C1 segment of cervical spinal cord (tissue), 14 donors: ENCODE data around the gene DOCK10.
"Not testable (repeated sequence)": the region's sequence is repeated elsewhere in the genome, so short reads cannot be mapped to it uniquely, and the experiment has no call there.

Experiments used
- DNase-seq, 14 donors: peaks; one replicate each; lab custom pipeline; 2025; lab: John Stamatoyannopoulos, UW

DOCK10 gene

DNA sequence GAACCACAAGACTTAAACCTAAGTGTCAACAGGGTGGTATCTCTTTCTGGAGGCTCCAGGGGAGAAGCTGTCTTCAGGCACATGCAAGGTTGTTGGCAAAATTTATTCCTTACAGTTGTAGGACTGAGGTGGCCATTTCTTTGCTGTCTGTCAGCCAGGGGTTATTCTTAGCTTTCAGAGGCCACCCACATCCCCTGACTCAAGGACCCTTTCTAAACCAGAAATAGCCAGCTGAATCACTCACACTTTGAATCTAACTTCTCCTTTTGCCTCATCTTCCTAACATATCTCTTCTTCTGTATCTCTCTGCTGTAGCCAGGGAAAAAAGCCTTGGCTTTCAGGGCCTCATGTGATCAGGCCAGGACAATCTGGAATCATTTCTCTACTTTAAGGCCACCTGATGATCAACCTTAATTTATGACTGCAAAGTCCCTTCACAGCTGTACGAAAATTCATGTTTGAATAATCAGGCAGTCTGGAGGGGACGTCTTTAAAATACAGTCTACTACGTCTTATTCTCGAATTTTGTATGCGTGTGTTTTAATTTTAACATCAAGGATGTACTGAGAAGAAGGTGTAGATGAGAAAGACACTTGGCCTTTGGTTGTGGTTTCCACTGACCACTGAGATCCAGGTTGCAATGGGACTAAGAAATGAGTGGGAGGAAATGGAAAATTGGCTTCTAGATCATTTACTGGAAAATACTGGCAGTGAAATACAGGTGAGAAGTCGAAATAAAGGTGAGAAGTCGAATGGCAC is 90.4 kb downstream of the DOCK10 start:
- DNase-seq: no peak

DNA sequence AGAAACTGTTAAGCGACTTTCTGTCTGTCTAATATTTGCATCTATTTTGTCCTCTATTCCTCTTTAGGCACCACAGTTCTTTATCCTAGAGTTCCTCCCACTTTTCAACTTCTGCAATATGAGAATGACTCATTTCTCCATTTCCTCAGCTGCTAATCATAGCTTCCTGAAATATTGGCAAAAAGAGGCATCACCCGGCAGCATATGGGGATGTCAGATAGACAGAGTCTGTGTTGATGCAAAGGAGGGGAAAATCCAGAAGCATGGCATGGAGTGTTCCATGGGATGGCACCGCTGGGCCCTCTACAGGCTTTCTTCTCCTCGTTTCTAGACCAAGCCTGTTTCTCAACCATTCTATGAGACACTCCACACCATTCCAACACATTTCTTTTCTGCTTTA is 93.4 kb downstream of the DOCK10 start:
- no peak for DNase-seq

DNA sequence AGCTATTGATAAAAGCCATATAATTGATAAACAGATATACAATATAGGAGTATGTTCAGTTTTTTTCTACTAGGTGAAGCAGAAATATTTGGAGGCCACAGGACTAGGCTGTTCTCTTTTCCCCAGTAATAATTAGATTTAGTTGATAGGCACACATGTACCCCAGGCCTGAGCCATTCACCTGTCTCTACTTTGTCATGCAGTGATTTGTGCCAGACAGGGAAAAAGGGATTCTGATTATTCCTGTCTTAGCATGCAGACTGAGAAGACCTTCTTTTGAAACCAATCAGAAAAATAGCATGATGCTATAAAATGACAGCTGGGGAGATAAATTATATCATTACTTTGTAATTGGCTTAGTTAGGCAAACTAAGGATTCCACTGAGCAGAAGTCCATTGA is 94.3 kb downstream of the DOCK10 start:
- no peak for DNase-seq

GRCh38 chr2:224947566-224947965 is 94.7 kb downstream of the DOCK10 start:
- no peak for DNase-seq

DNA sequence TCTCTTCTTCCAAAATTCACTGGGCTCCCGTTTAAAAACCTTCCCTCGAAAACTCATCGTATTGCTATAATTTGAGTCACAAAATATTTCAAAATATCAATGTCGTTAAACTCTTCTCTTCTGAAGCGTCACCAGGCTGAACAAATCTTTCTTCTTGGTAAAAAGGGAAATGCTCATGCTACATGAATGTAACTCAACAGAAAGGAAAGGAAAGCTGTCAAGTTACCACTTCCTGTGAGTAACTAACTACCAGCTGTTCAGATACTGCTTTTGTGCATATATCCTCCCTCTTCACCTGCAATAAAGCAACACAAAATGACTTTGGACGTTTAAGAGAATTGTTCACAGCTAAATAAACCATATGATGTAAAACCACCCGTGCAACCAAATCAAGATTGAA is 95.4 kb downstream of the DOCK10 start:
- no peak for DNase-seq

- no peak for DNase-seq
Observed at GRCh38 chr2:224944707-224945547, 97.3 kb downstream of the DOCK10 start.

DNA sequence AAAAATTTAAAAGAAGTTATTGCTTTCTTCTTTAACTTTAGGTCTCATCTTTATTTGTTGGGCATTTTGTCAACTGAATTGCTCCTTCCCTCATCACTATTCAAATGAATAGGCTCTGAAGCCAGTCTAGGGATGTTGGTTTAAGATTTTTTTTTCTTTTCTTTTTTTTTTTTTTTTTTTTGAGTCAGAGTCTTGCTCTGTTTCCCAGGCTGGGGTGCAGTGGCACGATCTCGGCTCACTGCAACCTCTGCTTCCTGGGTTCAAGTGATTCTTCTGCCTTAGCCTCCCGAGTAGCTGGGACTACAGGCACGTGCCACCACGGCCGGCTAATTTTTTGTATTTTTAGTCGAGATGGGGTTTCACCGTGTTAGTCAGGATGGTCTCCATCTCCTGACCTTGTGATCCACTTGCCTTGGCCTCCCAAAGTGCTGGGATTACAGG is 98.6 kb downstream of the DOCK10 start:
- DNase-seq: not testable (repeated sequence)

DNA sequence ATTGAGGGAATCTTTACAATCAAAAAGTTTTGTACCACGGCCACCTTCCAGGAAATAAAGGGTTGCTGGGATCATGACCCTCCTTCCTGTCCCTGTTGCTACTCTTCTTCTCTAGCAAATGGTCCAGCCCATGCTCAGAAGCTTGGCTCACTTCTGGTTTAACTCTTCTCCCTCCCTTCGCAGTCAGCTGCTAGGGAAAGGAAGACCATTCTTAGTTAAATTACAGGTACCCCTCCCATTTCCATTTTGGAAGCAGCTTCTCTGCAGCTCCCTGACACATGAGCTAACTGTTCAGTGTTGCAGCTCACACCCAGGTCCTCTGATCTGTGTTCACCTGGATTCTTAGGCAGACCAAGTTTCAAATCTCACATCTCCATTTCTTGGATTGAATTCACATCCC is 100.3 kb downstream of the DOCK10 start:
- DNase-seq: no peak

GRCh38 chr2:224940618-224941017 is 101.7 kb downstream of the DOCK10 start:
- no peak for DNase-seq

GRCh38 chr2:224938651-224939182 is 103.6 kb downstream of the DOCK10 start:
- DNase-seq: no peak

DNA sequence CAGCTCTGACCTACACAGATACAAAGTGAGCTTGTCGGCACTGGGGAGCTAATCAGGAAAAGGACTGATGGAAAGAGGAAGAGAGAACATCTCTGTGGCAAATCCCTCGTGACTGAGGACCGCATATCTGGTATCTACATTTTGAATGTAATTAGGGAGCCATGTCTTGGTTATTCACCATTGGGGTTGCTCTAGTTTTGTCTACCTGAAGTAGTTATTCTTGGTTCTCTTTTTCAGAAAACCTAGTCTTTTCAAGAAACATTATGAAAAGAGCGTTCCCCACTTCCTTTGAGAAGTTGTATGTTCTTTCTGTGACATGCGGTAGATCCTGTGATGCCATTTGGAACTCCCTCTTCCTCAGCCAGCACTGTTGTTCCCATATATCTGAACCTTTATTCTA is 104.4 kb downstream of the DOCK10 start:
- DNase-seq: no peak

DNA sequence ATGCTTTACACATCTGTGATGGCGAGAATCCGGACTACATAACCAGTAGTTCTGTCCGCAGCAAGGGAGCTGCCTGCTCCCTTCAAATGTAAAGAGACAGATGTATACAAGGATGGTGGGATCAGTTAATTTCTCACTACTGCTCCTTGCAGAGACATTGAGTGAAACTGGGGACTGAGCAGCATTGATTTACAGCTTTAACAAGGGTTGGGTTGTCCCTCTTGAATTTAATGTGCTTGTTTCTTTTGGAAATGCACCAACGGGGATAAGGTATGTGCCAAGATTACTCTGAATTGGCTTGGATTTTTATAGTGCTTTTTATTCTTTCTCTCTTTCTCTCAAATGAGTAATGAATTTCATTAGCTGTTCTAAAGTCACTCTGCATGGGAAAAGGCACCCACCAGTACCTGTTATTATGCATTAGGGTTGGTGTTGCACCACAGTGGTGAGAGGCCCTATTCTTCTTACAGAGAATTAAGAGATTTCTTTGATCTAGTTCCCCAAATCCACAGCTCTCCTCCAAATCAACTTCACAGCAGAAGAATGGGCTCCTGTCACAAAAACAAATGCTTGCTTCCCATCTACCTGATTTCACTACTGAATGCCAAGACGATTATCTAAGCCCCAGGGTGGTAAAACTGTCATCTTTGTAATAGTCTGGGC is 107.6 kb downstream of the DOCK10 start:
- DNase-seq: no peak

- no peak for DNase-seq
Observed at GRCh38 chr2:224933431-224933830, 108.8 kb downstream of the DOCK10 start.

- no peak for DNase-seq
Observed at GRCh38 chr2:224932522-224932921, 109.7 kb downstream of the DOCK10 start.

DNA sequence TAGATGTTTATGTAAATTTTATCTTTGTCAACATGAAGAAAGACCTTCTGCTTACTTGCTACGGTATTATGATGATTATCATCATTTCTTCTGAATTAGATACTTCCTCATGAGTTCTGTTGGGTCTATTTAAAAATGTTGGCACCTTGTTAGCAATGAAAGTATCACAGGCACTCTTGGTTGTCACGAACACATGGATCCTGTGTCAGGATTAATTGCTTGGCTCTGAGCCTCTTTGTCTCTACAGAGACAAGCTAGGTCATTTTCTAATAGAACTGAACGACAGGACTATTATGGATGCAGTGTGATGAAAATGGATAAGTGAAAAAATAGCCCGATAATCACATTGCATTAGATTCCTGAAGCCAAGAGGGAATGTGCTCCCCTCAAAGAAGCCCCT is 110.3 kb downstream of the DOCK10 start:
- DNase-seq: no peak

- no peak for DNase-seq
Observed at GRCh38 chr2:224930990-224931389, 111.3 kb downstream of the DOCK10 start.

GRCh38 chr2:224930124-224930523 is 112.1 kb downstream of the DOCK10 start:
- DNase-seq: no peak

GRCh38 chr2:224929512-224929911 is 112.8 kb downstream of the DOCK10 start:
- DNase-seq: no peak

DNA sequence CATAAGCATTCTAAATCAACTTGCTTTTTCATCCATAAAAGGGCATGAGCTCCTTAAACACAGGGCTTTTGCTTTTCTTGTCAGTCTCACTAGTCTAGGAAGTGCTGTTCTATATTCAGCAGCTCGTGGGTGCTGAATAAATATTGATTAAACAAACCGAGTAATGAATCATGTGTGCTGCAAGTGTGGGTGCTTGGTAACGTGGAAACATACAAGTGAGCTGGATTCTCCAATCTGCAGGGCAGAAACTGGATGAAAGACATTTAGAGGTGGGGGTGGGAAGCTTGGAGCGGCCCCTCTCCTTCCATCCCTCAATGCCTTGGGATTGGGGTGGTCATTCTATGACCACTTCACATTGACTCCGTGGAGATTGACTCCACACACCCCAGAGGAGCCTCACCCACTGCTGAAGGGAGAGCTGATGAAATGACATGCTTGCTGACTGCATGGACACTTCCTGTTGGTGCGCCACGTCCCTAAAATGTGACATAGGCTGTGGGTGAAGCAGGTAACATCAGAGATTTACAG is 114.6 kb downstream of the DOCK10 start:
- no peak for DNase-seq

DNA sequence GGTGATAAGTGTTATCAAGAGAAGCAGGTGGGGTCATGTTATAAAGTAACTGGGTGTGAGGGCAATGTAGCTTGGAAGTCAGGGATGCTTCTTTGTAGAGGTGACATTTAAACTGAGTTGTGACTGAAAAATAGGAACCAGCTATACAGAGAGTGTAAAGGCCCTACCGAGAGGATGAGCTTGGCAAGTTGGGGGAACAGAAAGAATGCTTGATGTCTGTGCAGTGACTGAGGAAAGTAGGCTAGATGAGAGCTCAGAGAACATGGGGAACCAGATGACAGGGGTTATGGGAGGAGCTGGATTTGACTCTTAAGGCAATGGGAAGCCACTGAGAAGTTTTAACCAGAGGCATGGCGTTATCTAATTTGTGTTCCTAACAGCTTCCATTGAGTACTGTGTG is 115.3 kb downstream of the DOCK10 start:
- no peak for DNase-seq

- DNase-seq: no peak
Observed at GRCh38 chr2:224925810-224926100, 116.5 kb downstream of the DOCK10 start.
